K562 (cell line): ENCODE results near the gene IQUB. TPM values are rescaled to one million over a fixed set of nuclear protein-coding genes. Genes with fewer than 3 reads are reported as not detected.

Experiments used
- BRCA1 ChIP-seq, 2 experiments: fragments of 450-650 bp in 1 of 2; sonication (generic) in 1 of 2; formaldehyde crosslinking in 1 of 2; IDR thresholded peaks; 2 replicates each; pipeline versions ENCODE4 v1.5.0 to v1.6.1; 2017 to 2020; ENCODE audit warnings: mild to moderate bottlenecking in 1 of 2, missing genetic modification reagents in 1 of 2
- CBX5 ChIP-seq: IDR thresholded peaks from 2 replicates; pipeline ENCODE4 v1.6.1; 2014; ENCODE audit warnings: low read depth, borderline replicate concordance
- CC2D1A ChIP-seq: fragments of 450-650 bp; IDR thresholded peaks from 2 replicates; pipeline ENCODE4 v1.6.1; 2017; ENCODE audit warnings: mild to moderate bottlenecking
- EP300 ChIP-seq: IDR thresholded peaks from 2 replicates; pipeline ENCODE4 v1.6.1; 2012; ENCODE audit warnings: low read length, improper control_type of control experiment
- KDM4B ChIP-seq, 2 experiments: fragments of 450-650 bp in 1 of 2; sonication (generic) in 1 of 2; IDR thresholded peaks; 2 replicates each; pipeline ENCODE4 v1.6.1; 2016 to 2017; ENCODE audit warnings: borderline replicate concordance in 2 of 2, antibody characterized with exemption in 1 of 2, low read depth in 1 of 2, mild to moderate bottlenecking in 1 of 2
- MGA ChIP-seq: fragments of 450-650 bp; IDR thresholded peaks from 2 replicates; pipeline ENCODE4 v1.6.1; 2016; ENCODE audit warnings: mild to moderate bottlenecking, moderate library complexity
- MYC ChIP-seq, 2 experiments: fragments of 250-450 bp in 1 of 2; sonication (Bioruptor Pico) in 1 of 2; IDR thresholded peaks; 2 replicates each; pipeline versions ENCODE4 v1.5.1 to v1.6.1; 2012 to 2021; ENCODE audit warnings: low read depth in 2 of 2, borderline replicate concordance in 1 of 2, improper control_type of control experiment in 1 of 2, low read length in 1 of 2, mild to moderate bottlenecking in 1 of 2, moderate library complexity in 1 of 2
- SMAD3 ChIP-seq: fragments of 450-650 bp; formaldehyde crosslinking; conservative IDR thresholded peaks from 2 replicates; pipeline ENCODE4 v1.4.0; 2020; ENCODE audit warnings: mild to moderate bottlenecking
- ZBTB5 ChIP-seq: fragments of 450-650 bp; IDR thresholded peaks from 2 replicates; pipeline ENCODE4 v1.6.1; 2017; ENCODE audit warnings: antibody characterized with exemption
- ZNF316 ChIP-seq: fragments of 450-650 bp; IDR thresholded peaks from 2 replicates; pipeline ENCODE4 v1.6.1; 2016
- polyA plus RNA-seq, 8 experiments: library from polyadenylated mRNA; depleted of rRNA in 4 of 8; stranded (reverse) in 5 of 8; unstranded in 3 of 8; fragments of >200 nt; fragmentation: Nextera tagmentation in 2 of 8; fragmentation: Illumina TruSeq in 1 of 8; extraction: Ambion mirVana in 2 of 8; extraction: Trizol in 1 of 8; gene quantifications; 2 replicates each; pipeline versions ENCODE4 v1.2.1 to v1.2.3, GENCODE V29; 2011 to 2014; ENCODE audit warnings: inconsistent platforms in 1 of 8, missing spikeins in 1 of 8
- total RNA-seq, 7 experiments: library from RNA; depleted of rRNA in 6 of 7; stranded (reverse); fragments of >200 nt in 6 of 7; fragmentation: Illumina TruSeq in 2 of 7; extraction: Trizol in 2 of 7; gene quantifications; 2 replicates each; pipeline versions ENCODE4 v1.2.1 to v1.2.3, GENCODE V29; 2011 to 2021; ENCODE audit warnings: low replicate concordance in 1 of 7

The IQUB gene
- total and polyA plus RNA-seq, 9 of the 15 experiments (the other 6 are each of a cell fraction or from before 2014, with no cell fraction given), result 0.62 to 2.6 (median 1.4) TPM

DNA sequence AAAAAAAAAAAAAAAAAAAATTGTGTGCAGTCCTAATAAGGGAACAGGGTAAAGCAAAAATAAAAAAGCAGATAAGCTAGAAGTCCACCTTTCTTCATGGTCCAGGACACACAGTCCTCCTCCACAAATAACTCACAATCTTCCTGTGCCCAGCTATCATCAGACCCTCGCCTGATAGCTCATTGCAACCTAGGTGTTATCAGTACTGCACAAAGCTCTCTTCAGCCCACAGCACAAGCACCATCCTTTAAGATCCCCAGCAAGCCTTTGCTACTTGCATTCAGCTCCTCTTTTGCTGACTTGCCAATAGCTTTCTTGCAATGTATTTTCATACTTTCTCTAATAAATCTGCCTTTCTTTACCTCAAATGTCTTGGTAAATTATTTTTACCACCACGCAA is 18.2 kb upstream of the IQUB start (continued):
- no peak for TF ChIP-seq MYC (IDR thresholded peaks at IDR 0.05; ENCODE audit: low read depth, low read length)
- no peak for TF ChIP-seq MYC (CRISPR knock-in tag; IDR thresholded peaks at IDR 0.05; ENCODE audit: borderline replicate concordance, low read depth)
- TF ChIP-seq BRCA1 (IDR thresholded peaks at IDR 0.05), result no peak
- no peak for TF ChIP-seq BRCA1 (CRISPR knock-in tag; IDR thresholded peaks at IDR 0.05)
- TF ChIP-seq KDM4B (IDR thresholded peaks at IDR 0.05; ENCODE audit: borderline replicate concordance in 2 of 2, low read depth in 1 of 2), result no peak
- TF ChIP-seq MGA, result no peak
- no peak for TF ChIP-seq ZBTB5
- TF ChIP-seq CC2D1A, result peak; percentile 39; the same call in 1 of the 2 replicates
- TF ChIP-seq CBX5, result no peak
- TF ChIP-seq ZNF316, result peak; percentile 89
- no peak for TF ChIP-seq SMAD3 (CRISPR knock-in tag)
- TF ChIP-seq EP300, result peak; percentile 73; the same call in 1 of the 2 replicates
